ENCODE results near the gene ARL15. TPM values are rescaled to one million over a fixed set of nuclear protein-coding genes. Genes with fewer than 3 reads are reported as not detected.

Gene ARL15
- total RNA-seq, 2 donors from 2014 or later: 12.0 to 13.0 TPM

- H3K4me3 Mint-ChIP-seq: no peak overlapping the region
Observed at GRCh38 chr5:54325610-54326311, 15.4 kb upstream of the ARL15 start.

GRCh38 chr5:54325272-54325609 lies 14.9 kb upstream of the ARL15 start:
- ATAC-seq: no peak
- Mint-ChIP-seq H3K4me1 (ENCODE audit: low read depth in 2 of 2) (no peaks in the 10 kb centered on the region), H3K27ac (no peak overlapping the region), H3K9me3 (no peaks in the 10 kb centered on the region), H3K27me3 (peaks cover 32 to 51% of the 10 kb centered on the region in 2 donors), H3K36me3 (no peaks in the 10 kb centered on the region), H3K4me3 (no peak overlapping the region)
- DNase-seq (ENCODE audit: low spot score): no peak

More at GRCh38 chr5:54325610-54326311, 15.4 kb upstream of the ARL15 start:
- no peak for ATAC-seq
- Mint-ChIP-seq H3K9me3 (no peaks in the 10 kb centered on the region), H3K4me1 (ENCODE audit: low read depth in 2 of 2) (no peaks in the 10 kb centered on the region), H3K36me3 (no peaks in the 10 kb centered on the region), H3K27me3 (peaks cover 30 to 47% of the 10 kb centered on the region in 2 donors), H3K27ac (no peak overlapping the region)
- DNase-seq (ENCODE audit: low spot score): no peak

GRCh38 chr5:54324651-54325271 lies 14.4 kb upstream of the ARL15 start:
- no peaks in the 10 kb centered on the region for H3K9me3 Mint-ChIP-seq
- DNase-seq (ENCODE audit: low spot score) (no peak), ATAC-seq (no peak)
- H3K27me3 Mint-ChIP-seq: peaks cover 34 to 55% of the 10 kb centered on the region in 2 donors
- H3K4me3 Mint-ChIP-seq: no peak overlapping the region
- H3K27ac Mint-ChIP-seq: no peak overlapping the region
- no peaks in the 10 kb centered on the region for H3K36me3 Mint-ChIP-seq
- H3K4me1 Mint-ChIP-seq (ENCODE audit: low read depth in 2 of 2): no peaks in the 10 kb centered on the region

DNA sequence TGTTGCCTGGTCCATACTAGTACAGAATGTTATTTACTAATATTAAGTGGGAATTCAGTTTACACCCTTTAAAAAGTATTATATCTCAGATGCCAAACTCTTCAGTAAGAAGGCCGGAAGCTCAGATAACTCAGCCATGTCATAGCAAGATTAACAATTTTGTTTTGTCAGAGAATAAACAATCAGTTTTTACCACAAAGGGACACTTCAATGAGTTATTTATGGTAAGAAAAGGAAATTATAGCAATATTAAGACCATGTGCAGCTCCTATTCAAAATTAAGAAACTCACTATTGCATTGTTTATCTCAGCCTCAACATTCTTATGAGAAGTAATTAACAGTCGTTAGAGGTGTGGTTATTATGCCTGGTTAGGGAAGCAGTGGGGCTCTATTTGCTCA lies 13.1 kb upstream of the ARL15 start:
- H3K9me3 Mint-ChIP-seq: no peaks in the 10 kb centered on the region

GRCh38 chr5:54320256-54320655 lies 9.9 kb upstream of the ARL15 start:
- no peaks in the 10 kb centered on the region for H3K9me3 Mint-ChIP-seq
- no peaks in the 10 kb centered on the region for H3K4me1 Mint-ChIP-seq (ENCODE audit: low read depth in 2 of 2)
- no peak for DNase-seq (ENCODE audit: low spot score)
- no peak overlapping the region for H3K27ac Mint-ChIP-seq
- H3K27me3 Mint-ChIP-seq: peaks cover 35 to 45% of the 10 kb centered on the region in 2 donors
- no peak for ATAC-seq
- no peaks in the 10 kb centered on the region for H3K36me3 Mint-ChIP-seq
- H3K4me3 Mint-ChIP-seq: no peak overlapping the region

More for the DNA sequence above, 13.1 kb upstream of the ARL15 start:
- Mint-ChIP-seq H3K4me1 (ENCODE audit: low read depth in 2 of 2) (no peaks in the 10 kb centered on the region), H3K36me3 (no peaks in the 10 kb centered on the region), H3K4me3 (no peak overlapping the region), H3K27ac (no peak overlapping the region), H3K27me3 (peaks cover 32 to 48% of the 10 kb centered on the region in 2 donors)
- DNase-seq (ENCODE audit: low spot score) (no peak), ATAC-seq (no peak)

- no peaks in the 10 kb centered on the region for H3K4me1 Mint-ChIP-seq (ENCODE audit: low read depth in 2 of 2)
- H3K36me3 Mint-ChIP-seq: no peaks in the 10 kb centered on the region
- peaks cover 34 to 42% of the 10 kb centered on the region in 2 donors for H3K27me3 Mint-ChIP-seq
- no peak overlapping the region for H3K27ac Mint-ChIP-seq
- ATAC-seq (no peak), DNase-seq (ENCODE audit: low spot score) (no peak)
- H3K4me3 Mint-ChIP-seq: no peak overlapping the region
- H3K9me3 Mint-ChIP-seq: no peaks in the 10 kb centered on the region
Observed at GRCh38 chr5:54317511-54318260, 7.3 kb upstream of the ARL15 start.

DNA sequence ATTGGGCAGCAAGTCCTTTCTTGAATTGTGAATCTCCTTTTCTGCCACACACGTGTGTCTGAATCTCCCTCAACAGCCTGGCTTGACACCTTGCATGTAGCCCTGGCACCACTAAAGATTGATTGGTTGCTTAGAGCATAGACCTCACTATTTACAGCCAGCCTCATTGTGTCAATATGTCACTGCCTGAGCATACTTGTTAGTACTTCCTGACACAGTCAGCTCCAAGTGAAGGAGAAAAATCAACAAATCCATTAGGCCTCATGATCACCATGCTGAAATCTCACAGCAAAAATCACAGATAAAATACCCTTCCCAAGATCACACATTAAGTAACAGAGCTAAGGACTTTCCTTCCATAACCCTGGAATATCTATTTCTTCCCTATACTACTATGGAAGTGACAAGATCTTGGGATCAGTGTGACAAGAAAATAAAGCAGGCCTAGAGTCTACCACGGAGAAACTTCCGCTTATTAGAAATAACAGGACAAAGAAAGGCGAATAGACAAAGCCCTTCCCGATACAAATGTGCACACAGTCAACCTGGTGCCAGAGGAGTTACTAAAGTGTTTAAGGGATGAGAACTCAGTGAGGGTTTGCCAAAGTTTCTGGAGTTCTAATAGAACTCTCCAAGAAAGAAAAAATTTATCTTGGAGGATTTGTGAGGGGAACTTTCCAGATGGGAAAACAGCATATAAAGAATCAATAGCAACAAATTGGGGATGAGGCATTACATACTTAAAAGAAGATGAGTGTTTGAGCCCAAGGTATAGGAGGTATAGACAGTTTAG lies 5.6 kb upstream of the ARL15 start:
- Mint-ChIP-seq H3K9me3 (no peaks in the 10 kb centered on the region), H3K36me3 (no peaks in the 10 kb centered on the region), H3K4me3 (no peak overlapping the region), H3K4me1 (ENCODE audit: low read depth in 2 of 2) (peaks cover 5 to 8% of the 10 kb centered on the region in 2 donors), H3K27ac (no peak overlapping the region), H3K27me3 (peaks cover 30 to 35% of the 10 kb centered on the region in 2 donors)
- no peak for DNase-seq (ENCODE audit: low spot score)
- ATAC-seq: no peak

GRCh38 chr5:54313311-54314270 lies 3.2 kb upstream of the ARL15 start:
- Mint-ChIP-seq H3K27ac (no peak overlapping the region), H3K4me3 (no peak overlapping the region), H3K36me3 (no peaks in the 10 kb centered on the region), H3K27me3 (peaks cover 17 to 19% of the 10 kb centered on the region in 2 donors), H3K4me1 (ENCODE audit: low read depth in 2 of 2) (peaks cover 14 to 23% of the 10 kb centered on the region in 2 donors), H3K9me3 (no peaks in the 10 kb centered on the region)
- DNase-seq (ENCODE audit: low spot score): no peak
- no peak for ATAC-seq

DNA sequence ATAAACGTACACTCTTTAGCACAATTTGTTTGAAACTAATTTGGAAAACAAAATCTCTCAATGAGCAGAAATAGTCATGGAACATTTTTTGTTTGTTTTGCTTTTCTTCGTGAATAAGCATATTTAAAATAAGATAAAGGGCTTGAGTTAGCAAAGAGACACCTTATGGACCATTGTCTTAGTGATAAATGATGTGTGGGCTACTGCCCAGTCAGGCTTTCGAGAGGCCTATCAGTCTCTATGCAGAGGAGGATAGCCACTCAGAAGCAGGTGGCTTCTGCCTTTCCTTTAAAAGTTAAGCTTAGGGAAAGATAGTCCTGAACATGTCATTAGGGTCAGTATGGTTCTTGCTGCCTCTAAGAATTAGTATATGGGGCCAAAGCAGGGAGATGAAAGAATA lies 2.1 kb upstream of the ARL15 start:
- Mint-ChIP-seq H3K4me1 (ENCODE audit: low read depth in 2 of 2) (peaks cover 17 to 25% of the 10 kb centered on the region in 2 donors), H3K4me3 (peak overlapping the region; percentile 91), H3K27ac (no peak overlapping the region), H3K9me3 (no peaks in the 10 kb centered on the region), H3K27me3 (peaks cover 9 to 14% of the 10 kb centered on the region in 2 donors), H3K36me3 (no peaks in the 10 kb centered on the region)
- ATAC-seq (no peak), DNase-seq (ENCODE audit: low spot score) (no peak)

DNA sequence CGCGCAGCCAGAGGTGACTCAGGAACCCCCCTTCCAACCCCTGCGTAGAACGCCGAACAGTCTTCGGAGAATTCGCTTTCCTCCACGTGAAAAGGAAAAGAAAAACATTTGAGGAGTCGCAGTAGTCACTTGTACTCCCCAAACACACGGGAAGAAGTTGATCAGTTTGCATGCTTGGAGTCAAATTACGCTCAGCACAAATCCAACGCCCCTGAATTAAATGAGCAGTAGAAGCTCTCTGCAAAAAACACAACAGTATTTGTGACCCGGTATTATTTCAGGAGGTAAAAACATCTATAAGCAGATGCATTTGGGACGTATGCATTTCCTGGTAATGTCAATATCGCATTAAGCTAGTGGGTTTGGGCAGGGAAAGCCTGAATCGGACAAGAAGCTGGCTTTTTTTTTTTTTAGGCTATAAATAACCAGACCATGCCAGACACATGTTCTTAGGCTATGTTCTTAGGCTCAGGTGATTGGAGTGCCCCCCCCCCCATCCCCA lies 854 bp upstream of the ARL15 start:
- ATAC-seq (no peak), DNase-seq (ENCODE audit: low spot score) (no peak)
- Mint-ChIP-seq H3K36me3 (no peaks in the 10 kb centered on the region), H3K4me3 (peak overlapping the region; percentile 91), H3K9me3 (no peaks in the 10 kb centered on the region), H3K27me3 (peaks cover 3 to 5% of the 10 kb centered on the region in 2 donors), H3K27ac (peak overlapping the region; percentile 80 to 93), H3K4me1 (ENCODE audit: low read depth in 2 of 2) (peaks cover 20 to 28% of the 10 kb centered on the region in 2 donors)

DNA sequence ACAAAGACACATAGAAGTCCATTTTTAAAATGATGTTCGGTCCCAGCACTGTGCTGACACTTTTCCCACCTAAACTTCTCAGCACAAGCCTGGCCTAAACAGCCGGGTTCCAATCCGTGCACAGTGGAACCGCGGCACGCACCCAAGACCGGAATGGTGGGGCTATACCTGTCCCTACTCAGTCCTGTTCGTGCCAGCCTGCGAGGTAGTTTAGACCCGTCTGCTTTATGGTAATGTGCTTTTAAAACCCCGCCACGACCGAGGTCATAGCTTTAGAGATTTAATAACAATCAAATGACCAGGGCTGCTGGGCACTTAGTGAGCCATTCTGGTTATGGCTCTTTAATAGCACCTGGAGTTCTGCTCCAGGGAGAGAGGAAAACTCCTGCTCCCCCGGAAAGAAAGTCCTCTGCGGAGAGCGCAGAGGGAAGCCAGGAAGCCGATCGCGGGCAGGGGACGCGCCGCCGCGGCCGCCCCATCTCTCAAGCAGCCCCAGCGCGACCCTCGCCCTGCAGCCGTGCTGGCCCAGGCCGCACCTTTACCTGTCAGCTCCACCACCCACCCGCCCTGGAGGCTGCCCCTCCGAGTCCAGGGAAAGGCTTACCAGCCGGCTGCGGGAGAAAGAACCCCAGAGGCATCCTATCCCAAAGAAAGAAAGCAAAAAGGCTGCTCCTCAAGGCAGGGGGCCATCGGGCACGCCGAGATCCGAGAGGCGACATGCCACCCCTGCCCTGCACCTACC lies 511 bp downstream of the ARL15 start:
- H3K27me3 Mint-ChIP-seq: peaks cover 3 to 4% of the 10 kb centered on the region in 2 donors
- DNase-seq (ENCODE audit: low spot score) (peak; percentile 62), ATAC-seq (peak; percentile 20 to 50)
- H3K4me1 Mint-ChIP-seq (ENCODE audit: low read depth in 2 of 2): peaks cover 20 to 28% of the 10 kb centered on the region in 2 donors
- peak overlapping the region; percentile 80 to 93 for H3K27ac Mint-ChIP-seq
- peak overlapping the region; percentile 91 for H3K4me3 Mint-ChIP-seq
- no peaks in the 10 kb centered on the region for H3K36me3 Mint-ChIP-seq
- no peaks in the 10 kb centered on the region for H3K9me3 Mint-ChIP-seq

- Mint-ChIP-seq H3K4me1 (ENCODE audit: low read depth in 2 of 2) (peaks cover 20 to 29% of the 10 kb centered on the region in 2 donors), H3K4me3 (peak overlapping the region; percentile 91), H3K27ac (peak overlapping the region; percentile 80 to 93), H3K27me3 (peaks cover 0 to 3% of the 10 kb centered on the region in 2 donors), H3K36me3 (no peaks in the 10 kb centered on the region), H3K9me3 (no peaks in the 10 kb centered on the region)
- DNase-seq (ENCODE audit: low spot score) (no peak), ATAC-seq (no peak)
Observed at GRCh38 chr5:54309276-54309675, 1.1 kb downstream of the ARL15 start.
